SU-DHL-6 (cell line): Measurements from ENCODE around the gene GRIN2A.

ENCODE experiments used
- EZH2phosphoT487 ChIP-seq: fragments of 200-600 bp; sonication (generic), shearing (Covaris generic); conservative IDR thresholded peaks from 2 replicates; pipeline ENCODE4 v1.6.1; 2018; ENCODE audit warnings: mild to moderate bottlenecking, antibody characterized with exemption, low read length, moderate library complexity, mixed read lengths
- TF ChIP-seq, protein P1 (sequence below): fragments of 200-600 bp; sonication (generic); IDR thresholded peaks from one replicate; pipeline ENCODE4 v1.5.1; 2017; ENCODE audit warnings: antibody characterized with exemption, mild to moderate bottlenecking, low read length, moderate library complexity; ENCODE audit not compliant: insufficient read depth, poor library complexity, severe bottlenecking

DNA sequence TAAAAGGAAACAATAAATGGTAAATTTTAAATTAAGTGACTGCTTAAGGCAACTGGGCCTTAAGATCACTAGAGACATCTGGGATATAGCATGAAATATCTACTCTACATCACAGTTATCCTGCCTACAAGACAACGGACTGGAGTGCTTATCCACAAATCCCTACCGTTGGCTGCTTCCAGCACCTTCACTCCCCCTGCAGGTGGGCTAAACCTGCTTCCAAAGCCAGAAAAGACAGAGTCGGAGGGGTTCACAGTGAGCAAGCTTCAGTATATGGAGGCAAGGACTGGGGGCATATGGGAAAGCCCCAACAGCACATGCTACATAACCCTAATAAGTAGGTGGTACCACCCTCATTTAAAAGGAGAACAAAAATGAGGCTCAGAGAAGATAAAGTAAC is 45.3 kb downstream of the GRIN2A start:
- TF ChIP-seq, protein P1, sequence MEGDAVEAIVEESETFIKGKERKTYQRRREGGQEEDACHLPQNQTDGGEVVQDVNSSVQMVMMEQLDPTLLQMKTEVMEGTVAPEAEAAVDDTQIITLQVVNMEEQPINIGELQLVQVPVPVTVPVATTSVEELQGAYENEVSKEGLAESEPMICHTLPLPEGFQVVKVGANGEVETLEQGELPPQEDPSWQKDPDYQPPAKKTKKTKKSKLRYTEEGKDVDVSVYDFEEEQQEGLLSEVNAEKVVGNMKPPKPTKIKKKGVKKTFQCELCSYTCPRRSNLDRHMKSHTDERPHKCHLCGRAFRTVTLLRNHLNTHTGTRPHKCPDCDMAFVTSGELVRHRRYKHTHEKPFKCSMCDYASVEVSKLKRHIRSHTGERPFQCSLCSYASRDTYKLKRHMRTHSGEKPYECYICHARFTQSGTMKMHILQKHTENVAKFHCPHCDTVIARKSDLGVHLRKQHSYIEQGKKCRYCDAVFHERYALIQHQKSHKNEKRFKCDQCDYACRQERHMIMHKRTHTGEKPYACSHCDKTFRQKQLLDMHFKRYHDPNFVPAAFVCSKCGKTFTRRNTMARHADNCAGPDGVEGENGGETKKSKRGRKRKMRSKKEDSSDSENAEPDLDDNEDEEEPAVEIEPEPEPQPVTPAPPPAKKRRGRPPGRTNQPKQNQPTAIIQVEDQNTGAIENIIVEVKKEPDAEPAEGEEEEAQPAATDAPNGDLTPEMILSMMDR = no peak
- TF ChIP-seq EZH2phosphoT487 = no peak
